ENCODE measurements around the gene PPP2R3A. TPM values are rescaled to one million over a fixed set of nuclear protein-coding genes. Genes with fewer than 3 reads are reported as not detected.
"Not testable (repeated sequence)": the region's sequence is repeated elsewhere in the genome, so short reads cannot be mapped to it uniquely, and the experiment has no call there.

Gene PPP2R3A
- total and polyA plus RNA-seq, 8 donors, result 1.3 to 7.0 (median 4.3) TPM

DNA sequence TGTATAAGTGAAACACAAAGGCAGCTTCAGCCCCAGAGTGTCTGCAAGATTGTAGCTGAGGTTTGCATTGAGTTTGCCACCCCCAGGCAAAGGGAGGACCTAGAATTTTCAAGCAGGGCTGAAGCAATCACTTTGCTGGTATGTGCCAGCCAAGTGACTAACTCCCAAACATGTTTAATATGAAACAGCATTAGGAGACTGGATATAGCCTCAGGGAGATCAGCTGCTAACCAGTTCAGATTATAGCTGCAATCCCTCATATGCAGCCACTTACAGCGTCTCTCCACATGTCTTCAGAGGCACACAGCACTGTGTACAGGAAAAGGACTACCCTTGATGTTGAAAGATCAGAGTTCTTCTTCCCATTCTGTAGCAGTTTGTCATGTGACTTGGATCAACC, 38.4 kb upstream of the PPP2R3A start:
- Histone ChIP-seq H3K4me1 (no peaks in the 10 kb centered on the region), H3K4me3 (no peak overlapping the region), H3K27me3 (no peaks in the 10 kb centered on the region), H3K27ac (no peak overlapping the region), H3K9me3 (no peaks in the 10 kb centered on the region), H3K36me3 (no peaks in the 10 kb centered on the region)
- no peak for ATAC-seq
- no peak for FAIRE-seq
- TF ChIP-seq, protein P1, sequence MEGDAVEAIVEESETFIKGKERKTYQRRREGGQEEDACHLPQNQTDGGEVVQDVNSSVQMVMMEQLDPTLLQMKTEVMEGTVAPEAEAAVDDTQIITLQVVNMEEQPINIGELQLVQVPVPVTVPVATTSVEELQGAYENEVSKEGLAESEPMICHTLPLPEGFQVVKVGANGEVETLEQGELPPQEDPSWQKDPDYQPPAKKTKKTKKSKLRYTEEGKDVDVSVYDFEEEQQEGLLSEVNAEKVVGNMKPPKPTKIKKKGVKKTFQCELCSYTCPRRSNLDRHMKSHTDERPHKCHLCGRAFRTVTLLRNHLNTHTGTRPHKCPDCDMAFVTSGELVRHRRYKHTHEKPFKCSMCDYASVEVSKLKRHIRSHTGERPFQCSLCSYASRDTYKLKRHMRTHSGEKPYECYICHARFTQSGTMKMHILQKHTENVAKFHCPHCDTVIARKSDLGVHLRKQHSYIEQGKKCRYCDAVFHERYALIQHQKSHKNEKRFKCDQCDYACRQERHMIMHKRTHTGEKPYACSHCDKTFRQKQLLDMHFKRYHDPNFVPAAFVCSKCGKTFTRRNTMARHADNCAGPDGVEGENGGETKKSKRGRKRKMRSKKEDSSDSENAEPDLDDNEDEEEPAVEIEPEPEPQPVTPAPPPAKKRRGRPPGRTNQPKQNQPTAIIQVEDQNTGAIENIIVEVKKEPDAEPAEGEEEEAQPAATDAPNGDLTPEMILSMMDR (IDR thresholded peaks at IDR 0.05), result no peak
- intact Hi-C loops (cut with DNase I), result no loop called here
- whole genome bisulfite sequencing, 2 donors, result 79 to 91% methylated on average over 1 of the region's 1 CpG
- DNase-seq, result no peak

- ATAC-seq (peak in 3 of 4 donors; percentile 30 to 51 (median 31)), FAIRE-seq (no peak), DNase-seq (peak in 1 of 6 donors; percentile 15)
- intact Hi-C loops (cut with DNase I), result no loop called here
- TF ChIP-seq, protein P1 (IDR thresholded peaks at IDR 0.05), result no peak
- Histone ChIP-seq H3K9me3 (no peaks in the 10 kb centered on the region), H3K4me1 (no peaks in the 10 kb centered on the region), H3K4me3 (no peak overlapping the region), H3K27ac (no peak overlapping the region), H3K36me3 (no peaks in the 10 kb centered on the region), H3K27me3 (no peaks in the 10 kb centered on the region)
- 89% methylated on average over 1 of the region's 1 CpG for WGBS, 2 donors
Measured at GRCh38 chr3:135929670-135930069, 35.9 kb upstream of the PPP2R3A start.

DNA sequence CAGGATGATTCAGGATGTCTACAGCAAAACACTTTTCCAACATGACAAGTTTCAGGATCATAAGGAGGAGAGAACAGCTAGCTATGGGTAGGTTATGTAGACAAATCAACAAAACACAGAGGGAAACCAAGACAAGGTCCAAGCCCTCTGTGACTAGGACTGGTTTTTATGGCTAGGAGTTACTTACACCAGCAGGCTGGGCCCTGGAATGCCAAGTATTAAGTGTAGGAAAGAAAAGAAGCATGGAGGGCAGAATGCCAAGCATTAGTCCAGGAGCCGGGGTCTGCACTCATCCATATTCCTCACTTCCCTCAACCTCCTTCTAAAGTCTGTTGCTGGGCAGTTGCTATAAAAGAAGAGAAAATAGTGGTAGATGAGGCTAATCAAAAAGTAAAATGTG, 35.3 kb upstream of the PPP2R3A start:
- no peak for DNase-seq
- no peaks in the 10 kb centered on the region for H3K27me3 ChIP-seq
- no peak for FAIRE-seq
- no peak overlapping the region for H3K27ac ChIP-seq
- intact Hi-C loops (cut with DNase I), result no loop called here
- H3K4me1 ChIP-seq, result no peaks in the 10 kb centered on the region
- no peak overlapping the region for H3K4me3 ChIP-seq
- TF ChIP-seq, protein P1 (IDR thresholded peaks at IDR 0.05), result no peak
- no peaks in the 10 kb centered on the region for H3K9me3 ChIP-seq
- 71 to 77% methylated on average over 1 of the region's 1 CpG for WGBS, 2 donors
- ATAC-seq, result no peak
- H3K36me3 ChIP-seq, result no peaks in the 10 kb centered on the region

GRCh38 chr3:135935171-135935570, 30.4 kb upstream of the PPP2R3A start:
- H3K4me1 ChIP-seq; intact Hi-C loops (cut with DNase I); FAIRE-seq; H3K27me3 ChIP-seq; H3K27ac ChIP-seq; H3K4me3 ChIP-seq; H3K36me3 ChIP-seq; H3K9me3 ChIP-seq; ATAC-seq; DNase-seq: not testable (repeated sequence)
- WGBS, 2 donors, result 77 to 88% methylated on average over 5 of the region's 5 CpGs

DNA sequence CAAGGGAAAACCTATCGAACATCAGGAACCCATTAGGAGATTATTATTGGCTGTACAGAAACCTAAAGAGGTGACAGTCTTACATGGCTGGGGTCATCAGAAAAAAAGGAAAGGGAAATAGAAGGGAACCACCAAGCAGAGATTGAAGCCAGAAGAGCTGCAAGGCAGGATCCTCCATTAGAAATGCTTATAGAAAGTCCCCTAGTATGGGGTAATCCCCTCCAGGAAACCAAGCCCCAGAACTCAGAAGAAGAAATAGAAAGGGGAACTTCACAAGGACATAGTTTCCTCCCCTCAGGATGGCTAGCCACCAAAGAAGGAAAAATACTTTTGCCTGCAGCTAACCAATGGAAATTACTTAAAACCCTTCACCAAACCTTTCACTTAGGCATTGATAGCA, 27.8 kb upstream of the PPP2R3A start:
- H3K9me3 ChIP-seq; FAIRE-seq; H3K27ac ChIP-seq; intact Hi-C loops (cut with DNase I); H3K27me3 ChIP-seq; H3K4me3 ChIP-seq; DNase-seq; ATAC-seq; H3K36me3 ChIP-seq; H3K4me1 ChIP-seq: not testable (repeated sequence)
- WGBS, 2 donors, result 86 to 87% methylated on average over 1 of the region's 1 CpG

- no peaks in the 10 kb centered on the region for H3K36me3 ChIP-seq
- no peaks in the 10 kb centered on the region for H3K4me1 ChIP-seq
- ATAC-seq (no peak), DNase-seq (no peak), FAIRE-seq (no peak)
- TF ChIP-seq, protein P1 (IDR thresholded peaks at IDR 0.05), result no peak
- no peaks in the 10 kb centered on the region for H3K27me3 ChIP-seq
- H3K4me3 ChIP-seq, result no peak overlapping the region
- no peak overlapping the region for H3K27ac ChIP-seq
- intact Hi-C loops (cut with DNase I), result no loop called here
- WGBS, 2 donors, result 86 to 90% methylated on average over 2 of the region's 2 CpGs
- H3K9me3 ChIP-seq, result no peaks in the 10 kb centered on the region
Measured at GRCh38 chr3:135944831-135945230, 20.7 kb upstream of the PPP2R3A start.

Measured in pancreas (tissue), 10 donors.